ENCODE data around the gene NDUFS7.

Gene NDUFS7

DNA sequence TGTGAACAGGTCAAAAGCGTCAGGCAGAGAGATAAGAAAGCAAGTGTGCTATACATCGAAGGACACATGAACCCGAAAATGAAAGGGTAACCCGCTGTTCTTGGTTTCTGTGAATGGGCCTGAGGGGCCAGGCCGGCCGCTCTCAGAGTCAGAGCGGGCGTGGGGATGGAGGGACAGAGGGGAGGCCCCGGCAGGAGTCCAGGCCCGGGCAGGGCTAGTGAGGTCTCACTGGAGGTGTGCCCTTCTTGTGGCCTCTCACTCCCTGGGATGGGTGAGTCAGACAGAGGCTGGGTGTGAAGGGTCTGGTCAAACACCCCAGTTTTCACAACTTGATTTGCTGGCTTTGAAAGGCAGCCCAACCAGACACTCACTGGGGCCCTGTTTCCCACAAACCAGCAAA, 17.4 kb upstream of the NDUFS7 start:
- TF ChIP-seq CTCF (IDR thresholded peaks at IDR 0.05; ENCODE audit: extremely low read depth, missing control alignments): no peak
- DNase-seq (ENCODE audit: low spot score): no peak

DNA sequence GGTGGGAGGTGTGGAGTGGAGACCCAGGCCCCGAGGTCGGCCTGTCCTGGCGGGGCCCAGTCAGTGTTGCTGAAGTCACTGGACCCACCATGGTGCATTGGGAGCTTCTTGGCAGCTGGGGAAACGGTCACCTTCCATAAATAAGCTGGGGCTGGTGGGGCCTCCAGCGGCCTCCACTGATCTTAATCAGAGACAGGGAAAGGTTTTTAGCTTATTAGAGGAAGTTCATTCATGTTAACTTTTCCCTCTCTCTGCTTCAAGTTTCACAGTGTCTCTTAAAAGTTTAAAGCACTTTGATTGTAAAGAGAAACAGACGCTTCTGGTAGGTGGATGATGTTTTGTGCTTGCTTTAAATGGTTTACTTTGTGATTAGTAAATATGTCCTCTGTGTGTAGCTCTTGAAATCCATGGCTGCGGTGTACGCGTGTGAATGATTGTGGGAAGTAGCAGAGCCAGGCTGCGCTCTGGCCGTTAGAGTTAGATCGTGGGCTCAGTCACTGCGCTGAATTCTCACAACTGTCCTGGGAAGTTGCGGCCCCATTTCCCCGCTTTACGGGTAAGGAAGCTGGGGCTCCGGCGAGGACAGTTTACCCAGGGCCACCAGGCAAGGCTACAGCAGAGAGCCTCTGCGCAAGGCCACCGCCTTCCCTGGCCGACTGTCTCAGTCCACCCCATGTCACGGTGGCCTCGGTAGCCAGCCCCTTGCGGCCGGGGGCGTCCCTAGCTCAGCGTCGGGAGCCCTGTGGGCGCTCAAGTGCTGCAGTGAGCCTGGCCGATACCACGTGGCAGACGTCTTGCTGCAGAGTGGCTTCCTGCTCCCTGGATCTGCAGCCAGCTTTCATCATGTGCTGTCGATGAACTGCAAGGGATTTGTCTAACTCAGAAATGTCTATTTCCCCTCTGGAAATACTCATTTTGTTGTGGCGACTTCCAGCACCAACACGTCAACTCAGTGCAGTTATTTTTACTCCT, 16.5 kb upstream of the NDUFS7 start:
- TF ChIP-seq CTCF (IDR thresholded peaks at IDR 0.05; ENCODE audit: extremely low read depth, missing control alignments): no peak
- DNase-seq (ENCODE audit: low spot score): no peak

DNA sequence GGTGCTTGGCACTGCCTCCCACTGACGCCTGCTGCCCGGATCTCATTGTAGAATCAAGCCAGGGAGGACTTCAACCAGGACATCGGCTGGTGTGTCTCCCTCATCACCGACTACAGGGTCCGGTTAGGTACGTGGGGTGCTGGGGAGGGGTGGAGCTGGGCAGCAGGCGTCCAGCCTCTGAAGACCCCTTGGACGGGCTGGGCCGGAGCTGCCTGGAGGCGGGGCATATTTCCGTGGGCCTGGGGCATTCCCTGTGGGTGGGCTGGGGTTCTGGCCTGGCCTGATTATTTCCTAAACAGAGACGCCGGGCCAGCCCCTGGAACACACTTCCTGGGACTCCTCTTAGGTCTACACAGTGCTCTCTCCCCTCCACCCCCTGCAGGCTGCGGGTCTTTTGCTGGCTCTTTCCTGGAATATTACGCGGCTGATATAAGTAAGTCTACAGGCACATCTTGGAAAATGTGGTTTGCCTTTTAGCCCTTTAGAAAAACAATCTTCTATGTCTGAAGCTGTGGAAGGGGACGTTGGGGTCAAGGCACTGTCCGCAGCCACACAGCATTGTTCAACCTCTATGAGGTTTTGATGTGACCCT, 14.4 kb upstream of the NDUFS7 start:
- DNase-seq (ENCODE audit: low spot score): no peak
- no peak for TF ChIP-seq CTCF (IDR thresholded peaks at IDR 0.05; ENCODE audit: extremely low read depth, missing control alignments)

DNA sequence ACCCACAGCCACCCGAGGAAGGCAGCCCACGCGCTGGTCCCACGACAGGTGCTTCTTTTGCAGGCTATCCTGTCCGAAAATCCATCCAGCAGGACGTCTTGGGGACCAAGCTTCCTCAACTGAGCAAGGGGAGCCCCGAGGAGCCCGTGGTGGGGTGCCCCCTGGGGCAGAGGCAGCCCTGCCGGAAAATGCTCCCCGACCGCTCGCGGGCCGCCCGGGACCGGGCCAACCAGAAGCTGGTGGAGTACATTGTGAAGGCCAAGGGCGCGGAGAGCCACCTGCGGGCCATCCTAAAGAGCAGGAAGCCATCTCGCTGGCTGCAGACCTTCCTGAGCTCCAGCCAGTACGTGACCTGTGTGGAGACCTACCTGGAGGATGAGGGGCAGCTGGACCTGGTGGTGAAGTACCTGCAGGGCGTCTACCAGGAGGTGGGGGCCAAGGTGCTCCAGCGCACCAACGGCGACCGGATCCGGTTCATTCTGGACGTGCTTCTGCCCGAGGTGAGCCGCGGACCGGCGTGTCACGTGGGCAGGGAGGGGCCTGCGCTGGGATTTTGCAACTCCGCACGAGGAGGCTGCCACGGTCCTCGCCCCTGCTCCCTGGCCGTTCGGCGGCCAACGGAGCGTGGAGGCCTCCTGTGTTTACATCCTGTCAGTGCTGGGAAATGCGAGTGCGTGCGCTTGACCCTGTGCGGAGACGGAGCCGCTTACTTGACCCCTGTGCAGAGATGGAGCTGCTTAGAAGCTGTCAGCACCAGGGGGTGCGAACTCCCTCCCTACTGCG, 12.9 kb upstream of the NDUFS7 start:
- no peak for TF ChIP-seq CTCF (IDR thresholded peaks at IDR 0.05; ENCODE audit: extremely low read depth, missing control alignments)
- no peak for DNase-seq (ENCODE audit: low spot score)

DNA sequence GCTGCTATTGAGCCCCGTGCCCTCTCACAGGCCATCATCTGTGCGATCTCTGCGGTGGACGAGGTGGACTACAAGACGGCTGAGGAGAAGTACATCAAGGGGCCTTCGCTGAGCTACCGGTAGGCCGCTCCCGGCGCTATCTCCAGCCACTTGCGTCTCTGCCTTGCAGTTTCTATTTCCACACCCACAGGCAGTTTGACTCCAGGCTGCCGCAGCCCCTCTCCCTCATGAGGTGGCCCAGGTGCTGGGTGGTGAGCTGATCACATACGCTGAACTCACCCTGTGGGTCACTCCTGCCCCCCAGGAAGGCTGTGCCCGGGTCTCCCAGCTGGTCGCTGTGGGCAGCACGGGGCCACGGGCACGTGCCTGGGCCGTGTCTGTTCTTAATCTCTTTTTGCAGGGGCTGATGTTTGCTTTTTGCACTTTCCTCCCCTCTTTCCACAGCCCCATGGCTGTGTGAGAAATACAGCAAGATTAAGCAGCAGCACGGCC, 10.6 kb upstream of the NDUFS7 start:
- no peak for TF ChIP-seq CTCF (IDR thresholded peaks at IDR 0.05; ENCODE audit: extremely low read depth, missing control alignments)
- no peak for DNase-seq (ENCODE audit: low spot score)

GRCh38 chr19:1373534-1374249, 10.0 kb upstream of the NDUFS7 start:
- TF ChIP-seq CTCF (IDR thresholded peaks at IDR 0.05; ENCODE audit: extremely low read depth, missing control alignments): no peak
- no peak for DNase-seq (ENCODE audit: low spot score)
